Measurements from ENCODE around the gene PTGER2. TPM values are rescaled to one million over a fixed set of nuclear protein-coding genes. Genes with fewer than 3 reads are reported as not detected.

PTGER2 gene
- under 0.01 TPM in 1 of 2 replicates, not detected in the other for total RNA-seq

- Histone ChIP-seq H3K4me3 (ENCODE audit: low read depth, low read length) (peak within 1 kb of the TSS; percentile 29), H3K27me3 (ENCODE audit: control insufficient read depth, insufficient read depth, low read length) (peaks cover 30% of the 10 kb centered on the region), H3K36me3 (ENCODE audit: control insufficient read depth, insufficient read depth, low read length) (no peaks in the 10 kb centered on the region)
- TF ChIP-seq CTCF (IDR thresholded peaks at IDR 0.05; ENCODE audit: insufficient read depth, low read length, severe bottlenecking) = no peak
- FAIRE-seq (no peak), DNase-seq (ENCODE audit: low read depth) (peak; percentile 74)
Measured at GRCh38 chr14:52313903-52314594, at the start of gene PTGER2. TSS of gene PTGER2 (plus strand) at chr14:52314312. CDS start at chr14:52314549, 237 bp downstream.

- FAIRE-seq = no peak
- H3K27me3 ChIP-seq (ENCODE audit: control insufficient read depth, insufficient read depth, low read length) = peaks cover 27% of the 10 kb centered on the region
- no peak for TF ChIP-seq CTCF (IDR thresholded peaks at IDR 0.05; ENCODE audit: insufficient read depth, low read length, severe bottlenecking)
- no peak overlapping the region for H3K4me3 ChIP-seq (ENCODE audit: low read depth, low read length)
- no peak for DNase-seq (ENCODE audit: low read depth)
- no peaks in the 10 kb centered on the region for H3K36me3 ChIP-seq (ENCODE audit: control insufficient read depth, insufficient read depth, low read length)
Measured at GRCh38 chr14:52265253-52265652, 48.9 kb upstream of the PTGER2 start.

- no peak for TF ChIP-seq CTCF (IDR thresholded peaks at IDR 0.05; ENCODE audit: insufficient read depth, low read length, severe bottlenecking)
- Histone ChIP-seq H3K4me3 (ENCODE audit: low read depth, low read length) (no peak overlapping the region), H3K27me3 (ENCODE audit: control insufficient read depth, insufficient read depth, low read length) (peaks cover 27% of the 10 kb centered on the region), H3K36me3 (ENCODE audit: control insufficient read depth, insufficient read depth, low read length) (no peaks in the 10 kb centered on the region)
- peak; percentile 32 for DNase-seq (ENCODE audit: low read depth)
- FAIRE-seq = no peak
Measured at GRCh38 chr14:52266179-52266578, 47.9 kb upstream of the PTGER2 start.

- peaks cover 29% of the 10 kb centered on the region for H3K27me3 ChIP-seq (ENCODE audit: control insufficient read depth, insufficient read depth, low read length)
- no peak overlapping the region for H3K4me3 ChIP-seq (ENCODE audit: low read depth, low read length)
- H3K36me3 ChIP-seq (ENCODE audit: control insufficient read depth, insufficient read depth, low read length) = no peaks in the 10 kb centered on the region
- no peak for DNase-seq (ENCODE audit: low read depth)
- TF ChIP-seq CTCF (IDR thresholded peaks at IDR 0.05; ENCODE audit: insufficient read depth, low read length, severe bottlenecking) = no peak
- FAIRE-seq = no peak
Measured at GRCh38 chr14:52266782-52267181, 47.3 kb upstream of the PTGER2 start.

GRCh38 chr14:52267501-52268278 lies 46.4 kb upstream of the PTGER2 start, which contains the start of gene PTGDR:
TSS of gene PTGDR (plus strand) at chr14:52267698. CDS start at chr14:52267815, 117 bp downstream.
- H3K27me3 ChIP-seq (ENCODE audit: control insufficient read depth, insufficient read depth, low read length) = peaks cover 29% of the 10 kb centered on the region
- no peak for TF ChIP-seq CTCF (IDR thresholded peaks at IDR 0.05; ENCODE audit: insufficient read depth, low read length, severe bottlenecking)
- DNase-seq (ENCODE audit: low read depth) (no peak), FAIRE-seq (no peak)
- no peak within 1 kb of the TSS for H3K4me3 ChIP-seq (ENCODE audit: low read depth, low read length)
- no peaks in the 10 kb centered on the region for H3K36me3 ChIP-seq (ENCODE audit: control insufficient read depth, insufficient read depth, low read length)

Measured in bronchial epithelial cell (primary cell).